Upper lobe of left lung (tissue), 4 donors: ENCODE data around the gene SLC5A8.

ENCODE experiments used
- CTCF ChIP-seq, 6 experiments: fragments of 450-650 bp in 4 of 6; fragments of 200-600 bp in 2 of 6; sonication (generic) in 2 of 6; IDR thresholded peaks; one replicate each; pipeline ENCODE4 v1.5.1; 2016 to 2019; ENCODE audit warnings: antibody characterized with exemption in 6 of 6
- POLR2A ChIP-seq, 4 donors: fragments of 450-650 bp; IDR thresholded peaks; one replicate each; pipeline ENCODE4 v1.5.1; 2016 to 2017; ENCODE audit warnings: antibody characterized with exemption in 4 of 4, mild to moderate bottlenecking in 2 of 4
- POLR2AphosphoS5 ChIP-seq, 2 donors: sonication (generic); formaldehyde crosslinking; IDR thresholded peaks; one replicate each; pipeline ENCODE4 v1.5.1; 2017; ENCODE audit warnings: antibody characterized with exemption in 2 of 2

DNA sequence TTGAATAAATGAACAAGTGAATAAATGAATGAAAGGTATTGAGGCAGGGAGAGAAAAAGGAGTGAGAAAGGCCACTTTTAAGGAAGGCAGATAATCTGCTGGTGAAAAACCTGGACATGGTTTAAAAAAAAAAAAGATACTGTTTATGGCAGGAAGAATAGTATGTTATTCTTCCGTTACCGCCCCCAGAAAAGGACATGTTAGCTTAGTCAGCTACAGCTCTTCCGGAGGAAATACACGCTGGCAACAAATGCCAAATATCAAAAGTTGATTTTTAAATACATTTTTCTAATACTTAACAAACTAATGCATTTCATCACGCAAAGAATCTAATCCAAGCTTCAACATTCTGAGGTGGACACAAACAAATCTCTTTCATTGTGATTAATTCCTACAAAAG is 43.2 kb downstream of the SLC5A8 start:
- TF ChIP-seq CTCF (IDR thresholded peaks at IDR 0.05) = no peak
- no peak for TF ChIP-seq POLR2A (IDR thresholded peaks at IDR 0.05)
- no peak for TF ChIP-seq POLR2AphosphoS5 (IDR thresholded peaks at IDR 0.05)
